Cardiac fibroblast (primary cell): Measurements from ENCODE around the gene TMTC4.
"Not testable (repeated sequence)": the region's sequence is repeated elsewhere in the genome, so short reads cannot be mapped to it uniquely, and the experiment has no call there.

Source experiments
- DNase-seq, 2 donors: peaks; one replicate each; pipeline versions ENCODE4 v3.0.0 to v3.0.0-alpha.2; 2010; ENCODE audit warnings: low read depth in 2 of 2
- H3K4me3 ChIP-seq, 2 donors: replicated peaks in 1 of 2; 1 replicate in 1 of 2; 2 replicates in 1 of 2; pipeline ENCODE4 v1.5.1; 2011; ENCODE audit warnings: low read depth in 2 of 2, low read length in 2 of 2, mild to moderate bottlenecking in 2 of 2, moderate library complexity in 1 of 2
- TF ChIP-seq, protein P1 (sequence below): IDR thresholded peaks from one replicate; pipeline ENCODE4 v1.5.1; 2011; ENCODE audit warnings: low read depth, mild to moderate bottlenecking, low read length, inconsistent platforms

TMTC4 gene

GRCh38 chr13:100580045-100580444, 94.5 kb downstream of the TMTC4 start:
- no peak overlapping the region for H3K4me3 ChIP-seq
- TF ChIP-seq, protein P1, sequence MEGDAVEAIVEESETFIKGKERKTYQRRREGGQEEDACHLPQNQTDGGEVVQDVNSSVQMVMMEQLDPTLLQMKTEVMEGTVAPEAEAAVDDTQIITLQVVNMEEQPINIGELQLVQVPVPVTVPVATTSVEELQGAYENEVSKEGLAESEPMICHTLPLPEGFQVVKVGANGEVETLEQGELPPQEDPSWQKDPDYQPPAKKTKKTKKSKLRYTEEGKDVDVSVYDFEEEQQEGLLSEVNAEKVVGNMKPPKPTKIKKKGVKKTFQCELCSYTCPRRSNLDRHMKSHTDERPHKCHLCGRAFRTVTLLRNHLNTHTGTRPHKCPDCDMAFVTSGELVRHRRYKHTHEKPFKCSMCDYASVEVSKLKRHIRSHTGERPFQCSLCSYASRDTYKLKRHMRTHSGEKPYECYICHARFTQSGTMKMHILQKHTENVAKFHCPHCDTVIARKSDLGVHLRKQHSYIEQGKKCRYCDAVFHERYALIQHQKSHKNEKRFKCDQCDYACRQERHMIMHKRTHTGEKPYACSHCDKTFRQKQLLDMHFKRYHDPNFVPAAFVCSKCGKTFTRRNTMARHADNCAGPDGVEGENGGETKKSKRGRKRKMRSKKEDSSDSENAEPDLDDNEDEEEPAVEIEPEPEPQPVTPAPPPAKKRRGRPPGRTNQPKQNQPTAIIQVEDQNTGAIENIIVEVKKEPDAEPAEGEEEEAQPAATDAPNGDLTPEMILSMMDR, result no peak
- no peak for DNase-seq

DNA sequence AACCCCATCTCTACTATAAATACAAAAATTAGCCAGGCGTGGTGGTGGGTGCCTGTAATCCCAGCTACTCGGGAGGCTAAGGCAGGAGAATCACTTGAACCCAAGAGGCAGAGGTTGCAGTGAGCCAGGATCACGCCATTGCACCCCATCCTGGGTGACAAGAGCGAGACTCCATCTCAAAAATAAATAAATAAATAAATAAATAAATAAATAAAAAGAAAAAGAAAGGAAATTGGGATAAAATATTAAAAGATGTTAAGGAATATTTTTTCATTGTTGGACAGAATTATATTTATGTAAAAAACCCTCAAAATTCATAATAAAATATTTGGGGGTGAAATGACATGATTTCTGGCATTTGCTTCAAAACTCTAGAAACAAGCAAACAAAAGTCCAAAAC, 97.4 kb downstream of the TMTC4 start:
- not testable (repeated sequence) for H3K4me3 ChIP-seq, DNase-seq

DNA sequence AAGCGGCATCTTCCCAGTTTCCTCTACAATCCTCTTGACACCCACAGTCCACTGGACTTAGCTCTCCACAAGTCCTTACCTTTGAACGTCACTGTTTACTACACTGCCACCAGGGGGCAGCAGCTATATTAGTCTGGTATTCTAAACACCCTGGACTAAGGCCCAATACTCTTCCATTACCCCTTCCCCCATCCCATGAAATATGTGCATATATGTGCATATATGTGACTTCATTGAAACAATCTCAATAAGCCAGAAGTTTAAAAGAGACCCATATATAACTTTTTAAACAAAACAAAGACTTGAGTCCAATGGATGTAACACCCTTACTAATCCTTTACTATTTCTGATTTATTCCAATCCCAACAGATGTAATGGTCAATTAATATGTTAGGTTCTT, 101.5 kb downstream of the TMTC4 start:
- TF ChIP-seq, protein P1, result peak; percentile 70
- H3K4me3 ChIP-seq, result no peak overlapping the region
- DNase-seq, result peak; percentile 87 to 88

- DNase-seq, result peak in 1 of 2 donors; percentile 18
- H3K4me3 ChIP-seq, result no peak overlapping the region
- TF ChIP-seq, protein P1, result no peak
Measured at GRCh38 chr13:100566543-100566942, 108.1 kb downstream of the TMTC4 start.

- no peak for DNase-seq
- TF ChIP-seq, protein P1, result no peak
- H3K4me3 ChIP-seq, result no peak overlapping the region
Measured at GRCh38 chr13:100565286-100565685, 109.3 kb downstream of the TMTC4 start.

DNA sequence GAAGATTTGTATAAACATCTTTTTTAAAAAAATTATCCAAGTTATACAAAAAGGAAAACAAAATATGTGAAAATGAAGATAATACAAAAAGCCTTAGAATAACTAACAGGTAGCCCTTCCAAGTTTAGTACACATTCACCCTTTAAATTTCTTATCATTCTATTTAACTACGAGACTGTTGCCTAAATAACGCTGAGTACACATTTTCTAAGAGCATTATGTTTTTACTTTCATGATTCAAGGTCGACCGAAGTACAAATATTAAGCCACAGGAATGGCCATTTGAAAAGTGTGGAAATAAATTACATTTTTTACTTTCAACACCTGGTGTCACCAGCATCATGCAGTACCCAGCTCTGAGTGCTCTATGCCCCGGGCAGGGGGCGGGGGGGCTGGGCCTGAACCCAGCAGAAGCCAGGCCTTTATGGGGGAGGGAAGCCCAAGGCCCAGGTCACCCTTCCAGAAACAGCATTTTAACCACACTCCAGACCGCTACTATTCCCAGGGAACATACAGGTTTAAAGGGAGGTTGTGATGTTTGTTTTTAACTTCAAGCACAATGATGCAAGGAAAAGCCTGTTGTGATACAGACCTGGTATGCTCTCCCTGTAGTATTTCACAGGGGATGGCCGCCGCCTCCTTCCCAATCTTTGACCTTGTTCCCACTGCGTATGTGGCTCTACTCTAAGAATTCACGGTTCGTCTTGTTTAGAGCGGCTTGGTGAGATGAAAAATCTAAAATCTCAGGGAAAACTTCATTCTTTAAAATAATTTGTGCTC, 110.0 kb downstream of the TMTC4 start:
- no peak for DNase-seq
- TF ChIP-seq, protein P1, result no peak
- H3K4me3 ChIP-seq, result no peak overlapping the region

DNA sequence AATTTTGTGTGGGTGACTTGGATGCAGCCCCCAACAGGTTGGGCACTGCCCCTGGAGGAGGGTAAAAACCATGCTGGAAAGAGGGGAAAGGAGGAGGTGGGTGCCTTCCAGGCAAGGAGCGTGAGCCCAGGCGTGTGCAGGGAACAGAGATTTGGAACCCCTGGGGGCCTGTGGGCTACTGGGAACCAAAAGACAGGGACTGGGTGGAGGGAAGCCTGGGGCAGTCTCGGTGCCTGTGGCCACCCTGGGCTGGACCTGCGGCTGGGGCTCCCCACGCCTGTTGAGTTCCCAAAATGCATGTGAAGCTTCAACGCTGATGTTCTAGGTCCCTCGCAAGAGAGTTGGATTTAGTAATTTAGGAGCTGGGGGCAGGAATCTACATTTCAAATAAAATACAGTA, 110.8 kb downstream of the TMTC4 start:
- no peak for DNase-seq
- H3K4me3 ChIP-seq, result no peak overlapping the region
- TF ChIP-seq, protein P1, result no peak
